GM23248 (cell line): Measurements from ENCODE around the gene PLEKHH1. TPM values are rescaled to one million over a fixed set of nuclear protein-coding genes. Genes with fewer than 3 reads are reported as not detected.
"Not testable (repeated sequence)": the region's sequence is repeated elsewhere in the genome, so short reads cannot be mapped to it uniquely, and the experiment has no call there.

Experiments
- DNase-seq: peaks from one replicate; pipeline ENCODE4 v3.0.0-alpha.2; 2015
- H2AFZ ChIP-seq: fragments of 200-600 bp; sonication (generic); 2 replicates; pipeline ENCODE4 v1.6.1; 2016; ENCODE audit warnings: antibody characterized with exemption
- H3F3A ChIP-seq: fragments of 200-600 bp; sonication (generic); 2 replicates; pipeline ENCODE4 v1.6.1; 2016; ENCODE audit warnings: mild to moderate bottlenecking, antibody characterized with exemption, mixed run types; ENCODE audit not compliant: insufficient read depth
- H3K27ac ChIP-seq: fragments of 200-600 bp; sonication (generic); 2 replicates; pipeline ENCODE4 v1.5.1; 2016; ENCODE audit warnings: mild to moderate bottlenecking
- H3K27me3 ChIP-seq: fragments of 200-600 bp; sonication (generic); replicated peaks from 2 replicates; pipeline ENCODE4 v1.6.1; 2016; ENCODE audit warnings: mild to moderate bottlenecking; ENCODE audit not compliant: insufficient read depth
- H3K36me3 ChIP-seq: fragments of 200-600 bp; sonication (generic); 2 replicates; pipeline ENCODE4 v1.6.1; 2016; ENCODE audit warnings: low read depth, mild to moderate bottlenecking
- H3K4me1 ChIP-seq: fragments of 200-600 bp; sonication (generic); 2 replicates; pipeline ENCODE4 v1.6.1; 2016; ENCODE audit warnings: mild to moderate bottlenecking; ENCODE audit not compliant: insufficient read depth
- H3K4me2 ChIP-seq: fragments of 200-600 bp; sonication (generic); one replicate; pipeline ENCODE4 v1.6.1; 2016; ENCODE audit warnings: mild to moderate bottlenecking; ENCODE audit not compliant: unreplicated experiment
- H3K4me3 ChIP-seq: fragments of 200-600 bp; sonication (generic); 2 replicates; pipeline ENCODE4 v1.5.1; 2016; ENCODE audit warnings: mild to moderate bottlenecking
- H3K79me2 ChIP-seq: fragments of 200-600 bp; sonication (generic); 2 replicates; pipeline ENCODE4 v1.6.1; 2016; ENCODE audit warnings: mild to moderate bottlenecking; ENCODE audit not compliant: insufficient read depth
- H3K9ac ChIP-seq: fragments of 200-600 bp; sonication (generic); 2 replicates; pipeline ENCODE4 v1.6.1; 2016; ENCODE audit warnings: mild to moderate bottlenecking
- H3K9me2 ChIP-seq: fragments of 200-600 bp; sonication (generic); 2 replicates; pipeline ENCODE4 v1.6.1; 2016; ENCODE audit warnings: mixed run types, mild to moderate bottlenecking, moderate library complexity; ENCODE audit not compliant: insufficient read depth
- H3K9me3 ChIP-seq: fragments of 200-600 bp; sonication (generic); one replicate; pipeline ENCODE4 v1.6.1; 2017; ENCODE audit warnings: low read depth
- H4K20me1 ChIP-seq: fragments of 200-600 bp; sonication (generic); 2 replicates; pipeline ENCODE4 v1.6.0; 2016; ENCODE audit not compliant: insufficient read depth
- EZH2 ChIP-seq: fragments of 200-600 bp; sonication (generic); IDR thresholded peaks from 2 replicates; pipeline ENCODE4 v1.6.1; 2018; ENCODE audit warnings: antibody characterized with exemption, mild to moderate bottlenecking; ENCODE audit not compliant: insufficient read depth, poor library complexity, severe bottlenecking
- EZH2phosphoT487 ChIP-seq: fragments of 200-600 bp; sonication (generic); IDR thresholded peaks from 2 replicates; pipeline ENCODE4 v1.6.1; 2018; ENCODE audit warnings: antibody characterized with exemption, moderate library complexity, mild to moderate bottlenecking, low read depth; ENCODE audit not compliant: insufficient read depth
- WGBS, 2 experiments: methylation state at CpG; one replicate each; pipeline ENCODE4 v1.1.6; 2015 to 2017; ENCODE audit warnings: low lambda C conversion rate in 2 of 2, low coverage in 1 of 2; ENCODE audit errors: missing lambda C conversion rate in 2 of 2; 5-methylcytosine and 5-hydroxymethylcytosine counted together
- in situ Hi-C: fragments of 300-500 bp; cut with MboI; formaldehyde crosslinking; loops from 2 replicates; pipeline ENCODE4 v1.15.0; 2020
- polyA plus RNA-seq: library from polyadenylated mRNA; unstranded; fragments of >200 nt; fragmentation: Nextera tagmentation; extraction: Ambion mirVana; gene quantifications from 2 replicates; pipeline ENCODE4 v1.2.1, GENCODE V29; 2016
- total RNA-seq: library from RNA; depleted of rRNA; stranded (reverse); fragments of >200 nt; shearing (Covaris generic); gene quantifications from 2 replicates; pipeline ENCODE4 v1.2.3, GENCODE V29; 2014

PLEKHH1 gene
- total and polyA plus RNA-seq, 2 experiments from 2014 or later: under 0.01 to 0.13 TPM

- peaks cover 25% of the 10 kb centered on the region; the same call in 1 of the 2 replicates for H3K79me2 ChIP-seq
- DNase-seq: no peak
- WGBS, 2 experiments: 100% methylated on average over 2 of the region's 2 CpGs
- 0 out of 2 replicates have a peak, but pooled peaks cover 4% of the 10 kb centered on the region for H3F3A ChIP-seq
- no peak overlapping the region for H3K27ac ChIP-seq
- no peak overlapping the region for H3K4me2 ChIP-seq
- no peaks in the 10 kb centered on the region for H3K36me3 ChIP-seq
- no peaks in the 10 kb centered on the region for H3K27me3 ChIP-seq
- no peaks in the 10 kb centered on the region for H3K9me3 ChIP-seq
- peaks cover 6% of the 10 kb centered on the region for H3K4me1 ChIP-seq
- no peak for TF ChIP-seq EZH2phosphoT487
- no peak for TF ChIP-seq EZH2
- H4K20me1 ChIP-seq: no peaks in the 10 kb centered on the region
- no peaks in the 10 kb centered on the region for H3K9me2 ChIP-seq
- no peak overlapping the region for H3K4me3 ChIP-seq
- H3K9ac ChIP-seq: no peak overlapping the region
- H2AFZ ChIP-seq: no peak overlapping the region
- in situ Hi-C loops: no loop called here
Measured at GRCh38 chr14:67595392-67595791, 62.3 kb downstream of the PLEKHH1 start.

DNA sequence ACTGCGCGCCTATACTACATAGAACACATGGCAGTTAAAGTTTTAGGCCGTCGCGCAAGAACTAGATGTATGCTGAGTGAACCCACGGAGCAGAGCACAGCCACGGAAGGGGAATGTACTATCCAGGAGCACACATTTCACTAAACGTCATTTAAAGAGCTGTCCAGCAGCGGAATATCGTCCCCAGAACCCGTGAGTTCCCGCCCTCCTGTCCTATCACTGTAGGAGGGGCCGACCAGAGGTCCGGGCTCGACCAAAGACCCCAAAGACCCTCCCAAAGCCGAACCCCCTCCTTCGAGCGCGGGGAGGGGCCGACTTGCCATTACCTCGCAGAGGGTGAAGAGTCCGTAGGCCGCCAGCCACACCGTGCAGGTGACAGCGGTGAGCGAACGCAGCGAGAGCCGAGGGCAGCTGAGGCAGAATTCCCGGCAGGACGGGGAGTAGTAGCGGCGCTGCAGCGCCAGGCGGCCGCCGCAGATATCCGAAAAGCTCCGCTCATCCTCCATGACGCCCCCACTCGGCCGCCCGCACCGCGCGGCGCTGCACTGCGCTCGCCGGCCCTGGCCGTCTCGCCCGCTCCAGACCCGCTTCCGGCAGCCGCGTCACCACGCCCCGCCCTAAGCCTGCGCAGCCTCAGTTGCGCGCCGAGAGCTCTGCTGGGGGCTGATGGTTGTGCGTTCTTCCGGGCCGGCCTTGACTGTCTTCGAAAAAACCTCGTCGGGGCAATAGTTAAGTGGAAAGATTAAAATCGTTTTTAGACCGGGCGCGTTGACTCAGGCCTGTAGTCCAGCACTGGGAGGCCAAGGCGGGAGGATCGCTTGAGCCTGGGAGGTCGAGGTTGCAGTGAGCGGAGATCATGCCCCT is 66.8 kb downstream of the PLEKHH1 start, which contains the start of gene PIGH:
PIGH (minus strand) TSS at position 571 of the 864 bp plus-strand sequence; CDS start at position 506, 65 bp downstream.
- H3K4me3 ChIP-seq: peak within 1 kb of the TSS; percentile 94
- peak within 1 kb of the TSS; percentile 67 for H3K27ac ChIP-seq
- H3K79me2 ChIP-seq: peaks cover 25% of the 10 kb centered on the region; the same call in 1 of the 2 replicates
- H2AFZ ChIP-seq: peak within 1 kb of the TSS; percentile 99
- 2% methylated on average over 74 of the region's 77 CpGs for WGBS, 2 experiments
- peaks cover 6% of the 10 kb centered on the region for H3K4me1 ChIP-seq
- in situ Hi-C loops: no loop called here
- H4K20me1 ChIP-seq: no peaks in the 10 kb centered on the region
- no peaks in the 10 kb centered on the region for H3K27me3 ChIP-seq
- H3K4me2 ChIP-seq: peak within 1 kb of the TSS; percentile 84
- no peaks in the 10 kb centered on the region for H3K9me2 ChIP-seq
- 0 out of 2 replicates have a peak, but pooled peaks cover 4% of the 10 kb centered on the region for H3F3A ChIP-seq
- TF ChIP-seq EZH2phosphoT487: no peak
- peak; percentile 93 for DNase-seq
- peak within 1 kb of the TSS; percentile 79 for H3K9ac ChIP-seq
- H3K36me3 ChIP-seq: no peaks in the 10 kb centered on the region
- H3K9me3 ChIP-seq: no peaks in the 10 kb centered on the region

DNA sequence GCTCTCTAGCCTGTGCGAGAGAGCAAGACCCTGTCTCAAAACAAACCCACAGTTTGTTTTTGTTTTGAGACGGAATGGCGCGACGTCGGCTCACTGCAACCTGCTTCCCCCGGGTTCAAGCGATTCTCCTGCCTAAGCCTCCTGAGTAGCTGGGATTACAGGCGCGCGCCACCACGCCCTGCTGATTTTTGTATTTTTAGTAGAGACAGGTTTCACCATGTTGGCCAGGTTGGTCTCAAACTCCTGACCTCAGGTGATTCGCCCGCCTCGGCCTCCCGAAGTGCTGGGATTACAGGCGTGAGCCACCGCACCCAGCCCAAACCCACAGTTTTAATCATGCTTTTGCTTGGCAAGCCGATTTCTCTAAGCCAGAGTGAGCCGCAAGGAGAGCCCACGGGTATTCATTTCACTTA is 67.5 kb downstream of the PLEKHH1 start:
- Histone ChIP-seq H2AFZ (peak overlapping the region; percentile 99), H3K4me3 (peak overlapping the region; percentile 94), H3K27ac (peak overlapping the region; percentile 67), H3K79me2 (peaks cover 21% of the 10 kb centered on the region; the same call in 1 of the 2 replicates), H3K9ac (peak overlapping the region; percentile 79), H3K4me2 (peak overlapping the region; percentile 66)
- H3K9me3 ChIP-seq, H3F3A ChIP-seq, H3K27me3 ChIP-seq, in situ Hi-C loops, H3K36me3 ChIP-seq, H4K20me1 ChIP-seq, H3K4me1 ChIP-seq, H3K9me2 ChIP-seq, DNase-seq: not testable (repeated sequence)
- WGBS, 2 experiments: 88 to 90% methylated on average over 21 of the region's 21 CpGs

DNA sequence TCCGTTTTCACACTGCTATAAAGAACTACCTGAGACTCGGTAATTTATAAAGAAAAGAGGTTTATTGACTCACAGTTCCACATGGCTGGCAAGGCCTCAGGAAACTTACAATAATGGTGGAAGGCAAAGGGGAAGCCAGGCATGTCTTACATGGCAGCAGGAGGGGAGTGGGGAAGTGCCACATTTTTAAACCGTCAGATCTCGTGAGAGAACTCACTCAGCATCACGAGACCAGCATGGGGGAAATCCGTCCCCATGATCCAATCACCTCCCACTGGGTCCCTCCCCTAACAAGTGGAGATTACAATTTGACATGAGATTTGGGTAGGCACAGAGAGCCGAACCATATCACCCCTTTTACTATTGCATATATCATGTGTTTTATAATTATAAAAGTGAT is 69.0 kb downstream of the PLEKHH1 start:
- Histone ChIP-seq H3K4me3 (no peak overlapping the region), H3K4me2 (no peak overlapping the region), H3K9me3 (no peaks in the 10 kb centered on the region), H3K79me2 (peaks cover 19% of the 10 kb centered on the region; the same call in 1 of the 2 replicates), H3F3A (0 out of 2 replicates have a peak, but pooled peaks cover 4% of the 10 kb centered on the region), H3K4me1 (peaks cover 6% of the 10 kb centered on the region), H3K36me3 (no peaks in the 10 kb centered on the region), H2AFZ (no peak overlapping the region), H3K9ac (no peak overlapping the region), H3K27me3 (no peaks in the 10 kb centered on the region), H3K9me2 (no peaks in the 10 kb centered on the region), H3K27ac (no peak overlapping the region), H4K20me1 (no peaks in the 10 kb centered on the region)
- WGBS, 2 experiments: 42 to 45% methylated on average over 7 of the region's 7 CpGs
- DNase-seq: no peak
- in situ Hi-C loops: no loop called here
- TF ChIP-seq EZH2: no peak
- TF ChIP-seq EZH2phosphoT487: no peak
